WTC11 (cell line): ENCODE data around the gene BFSP1.

Source experiments
- AFF4 ChIP-seq: sonication (generic); formaldehyde crosslinking; IDR thresholded peaks from 2 replicates; pipeline ENCODE4 v1.8.1; 2023; ENCODE audit warnings: mild to moderate bottlenecking, missing genetic modification reagents, borderline replicate concordance
- ARID4B ChIP-seq: sonication (generic); formaldehyde crosslinking; IDR thresholded peaks from 2 replicates; pipeline ENCODE4 v1.8.0; 2023; ENCODE audit warnings: missing genetic modification reagents, mild to moderate bottlenecking, borderline replicate concordance
- ATF1 ChIP-seq: sonication (generic); formaldehyde crosslinking; IDR thresholded peaks from 2 replicates; pipeline ENCODE4 v1.8.1; 2023; ENCODE audit warnings: mild to moderate bottlenecking, moderate library complexity, missing genetic modification reagents
- ATF3 ChIP-seq: sonication (generic); formaldehyde crosslinking; conservative IDR thresholded peaks from 2 replicates; pipeline ENCODE4 v1.8.1; 2022; ENCODE audit warnings: mild to moderate bottlenecking, missing genetic modification reagents
- CTCF ChIP-seq: fragments of 200-600 bp; IDR thresholded peaks from 2 replicates; pipeline ENCODE4 v1.8.0; 2022; ENCODE audit warnings: antibody characterized with exemption
- FOXP4 ChIP-seq: sonication (generic); formaldehyde crosslinking; IDR thresholded peaks from 2 replicates; pipeline ENCODE4 v1.8.0; 2022; ENCODE audit warnings: mild to moderate bottlenecking, missing genetic modification reagents
- JUN ChIP-seq: sonication (generic); formaldehyde crosslinking; IDR thresholded peaks from 2 replicates; pipeline ENCODE4 v1.8.0; 2023; ENCODE audit warnings: mild to moderate bottlenecking, missing genetic modification reagents
- SP1 ChIP-seq: sonication (generic); formaldehyde crosslinking; conservative IDR thresholded peaks from 2 replicates; pipeline ENCODE4 v1.8.1; 2022; ENCODE audit warnings: missing genetic modification reagents
- TEAD4 ChIP-seq: sonication (generic); formaldehyde crosslinking; IDR thresholded peaks from 2 replicates; pipeline ENCODE4 v1.8.0; 2022; ENCODE audit warnings: mild to moderate bottlenecking, missing genetic modification reagents
- ZNF396 ChIP-seq: fragments of 250-450 bp; sonication (Bioruptor Pico); IDR thresholded peaks from 2 replicates; pipeline ENCODE4 v1.8.0; 2021; ENCODE audit warnings: mild to moderate bottlenecking, moderate library complexity, borderline replicate concordance

- TF ChIP-seq AFF4 (CRISPR knock-in tag) (no peak), FOXP4 (CRISPR knock-in tag) (no peak), CTCF (no peak), ATF3 (CRISPR knock-in tag) (no peak), ATF1 (CRISPR knock-in tag) (no peak), ARID4B (no peak), ZNF396 (no peak), TEAD4 (CRISPR knock-in tag) (no peak), JUN (CRISPR knock-in tag) (no peak), SP1 (CRISPR knock-in tag) (no peak)
Measured at GRCh38 chr20:17518339-17519052, 12.7 kb downstream of the BFSP1 start.
